ENCODE results near the gene TAPBPL.
A peak's percentile ranks its signal among the peaks of the same experiment; 100 is the strongest.
"Not testable (repeated sequence)": the region's sequence is repeated elsewhere in the genome, so short reads cannot be mapped to it uniquely, and the experiment has no call there.

Gene TAPBPL

GRCh38 chr12:6461401-6462233 is 9.8 kb downstream of the TAPBPL start:
- Histone ChIP-seq H3K4me3 (ENCODE audit: low read length) (no peak overlapping the region), H2AFZ (ENCODE audit: low read depth, low read length) (no peak overlapping the region), H3K4me1 (ENCODE audit: insufficient read depth, low read length) (no peaks in the 10 kb centered on the region), H3K9me3 (ENCODE audit: low read length) (no peaks in the 10 kb centered on the region), H3K27me3 (ENCODE audit: insufficient read depth, low read length) (no peaks in the 10 kb centered on the region), H3K36me3 (ENCODE audit: insufficient read depth, low read length) (peaks cover 32% of the 10 kb centered on the region)

DNA sequence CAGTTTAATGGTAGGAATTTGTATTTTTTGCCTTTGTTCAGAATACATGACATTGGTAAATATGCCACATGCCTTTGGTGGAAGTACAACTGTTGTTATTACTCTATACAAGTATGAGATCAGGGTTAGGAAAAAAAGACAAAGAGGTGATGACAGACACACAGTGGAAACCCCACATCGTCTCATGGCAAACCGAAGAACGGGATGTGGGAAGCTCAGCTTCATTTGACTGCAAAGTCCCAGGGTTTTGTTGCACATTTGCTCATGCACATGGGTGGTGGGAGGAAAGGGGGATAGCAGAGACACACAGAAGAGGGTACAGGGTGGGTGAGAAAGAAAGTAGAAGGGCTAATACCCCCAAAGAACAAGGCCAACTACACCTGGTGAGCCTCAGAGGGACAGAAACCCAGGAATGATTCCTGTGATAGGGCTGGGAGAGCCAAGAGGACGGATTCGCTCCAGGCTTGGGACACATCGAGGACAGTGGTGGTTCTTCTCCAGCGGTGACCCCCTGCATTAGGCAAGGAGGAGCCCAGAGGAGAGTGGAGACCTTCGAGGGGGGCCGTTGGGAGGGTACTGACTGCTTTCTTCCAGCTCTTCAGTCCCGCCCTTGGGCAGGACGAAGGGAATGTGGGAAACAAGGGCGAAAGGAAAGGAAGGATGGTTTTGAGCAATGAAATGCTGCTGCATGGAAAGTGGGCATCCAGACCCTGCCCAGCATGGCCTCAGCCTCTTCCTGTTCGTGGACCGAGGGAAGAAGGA is 10.6 kb downstream of the TAPBPL start:
- H3K27me3 ChIP-seq (ENCODE audit: insufficient read depth, low read length) = no peaks in the 10 kb centered on the region
- no peaks in the 10 kb centered on the region for H3K4me1 ChIP-seq (ENCODE audit: insufficient read depth, low read length)
- no peak overlapping the region for H2AFZ ChIP-seq (ENCODE audit: low read depth, low read length)
- no peak overlapping the region for H3K4me3 ChIP-seq (ENCODE audit: low read length)
- peaks cover 32% of the 10 kb centered on the region for H3K36me3 ChIP-seq (ENCODE audit: insufficient read depth, low read length)
- no peaks in the 10 kb centered on the region for H3K9me3 ChIP-seq (ENCODE audit: low read length)

- Histone ChIP-seq H3K4me1 (ENCODE audit: insufficient read depth, low read length) (no peaks in the 10 kb centered on the region), H3K9me3 (ENCODE audit: low read length) (no peaks in the 10 kb centered on the region), H2AFZ (ENCODE audit: low read depth, low read length) (no peak overlapping the region), H3K27me3 (ENCODE audit: insufficient read depth, low read length) (no peaks in the 10 kb centered on the region), H3K4me3 (ENCODE audit: low read length) (no peak overlapping the region), H3K36me3 (ENCODE audit: insufficient read depth, low read length) (peaks cover 32% of the 10 kb centered on the region)
Observed at GRCh38 chr12:6463216-6463615, 11.4 kb downstream of the TAPBPL start.

DNA sequence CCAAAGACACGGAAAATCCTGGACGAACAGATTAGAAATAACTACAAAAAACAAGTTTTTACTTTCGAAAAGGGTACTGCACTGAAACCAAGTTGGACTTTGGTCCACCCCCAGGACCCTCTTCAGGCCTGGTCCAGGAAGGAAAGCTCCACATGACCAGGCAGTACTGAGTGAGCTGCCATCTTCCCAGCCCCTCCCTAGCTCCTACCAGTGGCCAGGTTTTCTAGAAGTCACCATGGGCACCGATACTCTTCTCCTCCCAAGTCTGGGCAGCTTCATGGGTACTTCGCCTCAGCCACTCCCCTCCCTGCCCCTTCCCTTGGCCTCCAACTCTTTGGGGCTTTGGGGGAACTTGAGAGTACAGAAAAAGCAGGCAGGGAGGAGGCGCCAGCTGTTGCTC is 12.0 kb downstream of the TAPBPL start:
- no peak overlapping the region for H3K4me3 ChIP-seq (ENCODE audit: low read length)
- H3K36me3 ChIP-seq (ENCODE audit: insufficient read depth, low read length) = peaks cover 32% of the 10 kb centered on the region
- H3K4me1 ChIP-seq (ENCODE audit: insufficient read depth, low read length) = no peaks in the 10 kb centered on the region
- no peak overlapping the region for H2AFZ ChIP-seq (ENCODE audit: low read depth, low read length)
- no peaks in the 10 kb centered on the region for H3K27me3 ChIP-seq (ENCODE audit: insufficient read depth, low read length)
- H3K9me3 ChIP-seq (ENCODE audit: low read length) = no peaks in the 10 kb centered on the region

DNA sequence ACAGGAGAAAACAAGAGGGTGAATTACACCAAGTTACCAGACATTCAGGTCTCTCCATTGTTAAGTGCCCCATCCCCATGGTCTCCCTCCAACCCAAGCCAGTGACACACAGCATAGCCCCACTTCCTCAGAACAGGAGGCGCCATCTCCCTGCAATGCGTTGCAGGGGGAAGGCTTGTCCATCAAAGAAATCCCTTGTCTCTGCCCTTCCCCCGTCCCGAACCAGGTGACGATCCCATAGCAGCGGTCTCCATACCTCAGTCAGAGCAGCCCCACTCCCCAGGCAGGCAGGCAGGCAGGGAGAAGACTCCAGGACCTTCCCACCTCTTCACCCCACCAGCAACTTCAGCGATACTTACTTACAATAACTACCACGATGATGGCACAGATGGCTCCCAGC is 12.7 kb downstream of the TAPBPL start:
- H3K36me3 ChIP-seq (ENCODE audit: insufficient read depth, low read length) = peaks cover 32% of the 10 kb centered on the region
- H3K9me3 ChIP-seq (ENCODE audit: low read length) = no peaks in the 10 kb centered on the region
- H3K4me1 ChIP-seq (ENCODE audit: insufficient read depth, low read length) = peaks cover 6% of the 10 kb centered on the region
- H3K27me3 ChIP-seq (ENCODE audit: insufficient read depth, low read length) = no peaks in the 10 kb centered on the region
- no peak overlapping the region for H3K4me3 ChIP-seq (ENCODE audit: low read length)
- no peak overlapping the region for H2AFZ ChIP-seq (ENCODE audit: low read depth, low read length)

GRCh38 chr12:6465467-6466183 is 13.8 kb downstream of the TAPBPL start:
- peaks cover 29% of the 10 kb centered on the region for H3K36me3 ChIP-seq (ENCODE audit: insufficient read depth, low read length)
- peaks cover 10% of the 10 kb centered on the region for H3K4me1 ChIP-seq (ENCODE audit: insufficient read depth, low read length)
- H3K27me3 ChIP-seq (ENCODE audit: insufficient read depth, low read length) = no peaks in the 10 kb centered on the region
- no peak overlapping the region for H2AFZ ChIP-seq (ENCODE audit: low read depth, low read length)
- no peaks in the 10 kb centered on the region for H3K9me3 ChIP-seq (ENCODE audit: low read length)
- H3K4me3 ChIP-seq (ENCODE audit: low read length) = no peak overlapping the region

GRCh38 chr12:6466184-6466573 is 14.3 kb downstream of the TAPBPL start:
- Histone ChIP-seq H3K27me3 (ENCODE audit: insufficient read depth, low read length) (no peaks in the 10 kb centered on the region), H3K36me3 (ENCODE audit: insufficient read depth, low read length) (peaks cover 24% of the 10 kb centered on the region), H3K4me3 (ENCODE audit: low read length) (no peak overlapping the region), H3K9me3 (ENCODE audit: low read length) (no peaks in the 10 kb centered on the region), H2AFZ (ENCODE audit: low read depth, low read length) (no peak overlapping the region), H3K4me1 (ENCODE audit: insufficient read depth, low read length) (peaks cover 11% of the 10 kb centered on the region)

- H3K27me3 ChIP-seq (ENCODE audit: insufficient read depth, low read length); H3K4me3 ChIP-seq (ENCODE audit: low read length); H3K9me3 ChIP-seq (ENCODE audit: low read length); H2AFZ ChIP-seq (ENCODE audit: low read depth, low read length): not testable (repeated sequence)
- peaks cover 21% of the 10 kb centered on the region for H3K36me3 ChIP-seq (ENCODE audit: insufficient read depth, low read length)
- peaks cover 13% of the 10 kb centered on the region for H3K4me1 ChIP-seq (ENCODE audit: insufficient read depth, low read length)
Observed at GRCh38 chr12:6466751-6467150, 14.9 kb downstream of the TAPBPL start.

- not testable (repeated sequence) for H3K27me3 ChIP-seq (ENCODE audit: insufficient read depth, low read length); H3K9me3 ChIP-seq (ENCODE audit: low read length); H3K4me3 ChIP-seq (ENCODE audit: low read length); H2AFZ ChIP-seq (ENCODE audit: low read depth, low read length)
- H3K36me3 ChIP-seq (ENCODE audit: insufficient read depth, low read length) = peaks cover 12% of the 10 kb centered on the region
- peaks cover 13% of the 10 kb centered on the region for H3K4me1 ChIP-seq (ENCODE audit: insufficient read depth, low read length)
Observed at GRCh38 chr12:6467571-6468282, 15.9 kb downstream of the TAPBPL start.

GRCh38 chr12:6468283-6468575 is 16.4 kb downstream of the TAPBPL start:
- Histone ChIP-seq H3K4me1 (ENCODE audit: insufficient read depth, low read length) (peaks cover 13% of the 10 kb centered on the region), H3K4me3 (ENCODE audit: low read length) (no peak overlapping the region), H3K9me3 (ENCODE audit: low read length) (no peaks in the 10 kb centered on the region), H3K27me3 (ENCODE audit: insufficient read depth, low read length) (no peaks in the 10 kb centered on the region), H3K36me3 (ENCODE audit: insufficient read depth, low read length) (peaks cover 12% of the 10 kb centered on the region), H2AFZ (ENCODE audit: low read depth, low read length) (no peak overlapping the region)

- no peaks in the 10 kb centered on the region for H3K9me3 ChIP-seq (ENCODE audit: low read length)
- no peak overlapping the region for H2AFZ ChIP-seq (ENCODE audit: low read depth, low read length)
- H3K36me3 ChIP-seq (ENCODE audit: insufficient read depth, low read length) = peaks cover 9% of the 10 kb centered on the region
- peak overlapping the region; percentile 68 for H3K4me3 ChIP-seq (ENCODE audit: low read length)
- H3K27me3 ChIP-seq (ENCODE audit: insufficient read depth, low read length) = no peaks in the 10 kb centered on the region
- H3K4me1 ChIP-seq (ENCODE audit: insufficient read depth, low read length) = peaks cover 13% of the 10 kb centered on the region
Observed at GRCh38 chr12:6469092-6469491, 17.2 kb downstream of the TAPBPL start.

GRCh38 chr12:6469609-6470374 is 17.9 kb downstream of the TAPBPL start:
- peak overlapping the region; percentile 56 for H2AFZ ChIP-seq (ENCODE audit: low read depth, low read length)
- H3K27me3 ChIP-seq (ENCODE audit: insufficient read depth, low read length) = no peaks in the 10 kb centered on the region
- peak overlapping the region; percentile 68 for H3K4me3 ChIP-seq (ENCODE audit: low read length)
- no peaks in the 10 kb centered on the region for H3K9me3 ChIP-seq (ENCODE audit: low read length)
- H3K4me1 ChIP-seq (ENCODE audit: insufficient read depth, low read length) = peaks cover 13% of the 10 kb centered on the region
- peaks cover 2% of the 10 kb centered on the region for H3K36me3 ChIP-seq (ENCODE audit: insufficient read depth, low read length)
